Endothelial cell of umbilical vein (primary cell): ENCODE measurements around the gene ZNF600.
"Not testable (repeated sequence)": the region's sequence is repeated elsewhere in the genome, so short reads cannot be mapped to it uniquely, and the experiment has no call there.

ENCODE experiments used
- CTCF ChIP-seq, 2 donors: IDR thresholded peaks; 1 replicate in 1 of 2; 2 replicates in 1 of 2; pipeline ENCODE4 v1.5.1; 2011; ENCODE audit warnings: low read length in 2 of 2, mild to moderate bottlenecking in 2 of 2, moderate library complexity in 2 of 2, control low read depth in 1 of 2, inconsistent platforms in 1 of 2, low read depth in 1 of 2; ENCODE audit not compliant: insufficient read depth in 1 of 2; ENCODE audit errors: extremely low read depth in 1 of 2
- EZH2 ChIP-seq: IDR thresholded peaks from 2 replicates; pipeline ENCODE4 v1.6.1; 2012; ENCODE audit warnings: borderline replicate concordance, low read depth, mild to moderate bottlenecking, moderate library complexity, low read length, inconsistent platforms; ENCODE audit not compliant: severe bottlenecking
- FOS ChIP-seq: IDR thresholded peaks from 2 replicates; pipeline ENCODE4 v1.6.1; 2011; ENCODE audit warnings: mild to moderate bottlenecking, low read length, moderate library complexity, borderline replicate concordance; ENCODE audit not compliant: insufficient read depth
- GATA2 ChIP-seq: IDR thresholded peaks from 2 replicates; pipeline ENCODE4 v1.7.0; 2011; ENCODE audit warnings: low read depth, mild to moderate bottlenecking, moderate library complexity, mixed read lengths, low read length; ENCODE audit not compliant: insufficient read length, insufficient read depth
- JUN ChIP-seq: IDR thresholded peaks from 2 replicates; pipeline ENCODE4 v1.6.1; 2011; ENCODE audit warnings: borderline replicate concordance, low read depth; ENCODE audit not compliant: insufficient read length, insufficient read depth
- MAX ChIP-seq: IDR thresholded peaks from 2 replicates; pipeline ENCODE4 v1.6.1; 2011; ENCODE audit not compliant: insufficient read depth, insufficient read length
- MYC ChIP-seq: IDR thresholded peaks from one replicate; pipeline ENCODE4 v1.6.1; 2011; ENCODE audit warnings: mild to moderate bottlenecking, low read depth, low read length
- POLR2A ChIP-seq: IDR thresholded peaks from 2 replicates; pipeline ENCODE4 v1.6.1; 2012; ENCODE audit warnings: low read depth, mild to moderate bottlenecking, control low read depth, low read length
- POLR2AphosphoS5 ChIP-seq: IDR thresholded peaks from 2 replicates; pipeline ENCODE4 v1.6.1; 2012; ENCODE audit warnings: low read depth, mild to moderate bottlenecking, control low read depth, low read length, moderate library complexity; ENCODE audit not compliant: insufficient read depth

DNA sequence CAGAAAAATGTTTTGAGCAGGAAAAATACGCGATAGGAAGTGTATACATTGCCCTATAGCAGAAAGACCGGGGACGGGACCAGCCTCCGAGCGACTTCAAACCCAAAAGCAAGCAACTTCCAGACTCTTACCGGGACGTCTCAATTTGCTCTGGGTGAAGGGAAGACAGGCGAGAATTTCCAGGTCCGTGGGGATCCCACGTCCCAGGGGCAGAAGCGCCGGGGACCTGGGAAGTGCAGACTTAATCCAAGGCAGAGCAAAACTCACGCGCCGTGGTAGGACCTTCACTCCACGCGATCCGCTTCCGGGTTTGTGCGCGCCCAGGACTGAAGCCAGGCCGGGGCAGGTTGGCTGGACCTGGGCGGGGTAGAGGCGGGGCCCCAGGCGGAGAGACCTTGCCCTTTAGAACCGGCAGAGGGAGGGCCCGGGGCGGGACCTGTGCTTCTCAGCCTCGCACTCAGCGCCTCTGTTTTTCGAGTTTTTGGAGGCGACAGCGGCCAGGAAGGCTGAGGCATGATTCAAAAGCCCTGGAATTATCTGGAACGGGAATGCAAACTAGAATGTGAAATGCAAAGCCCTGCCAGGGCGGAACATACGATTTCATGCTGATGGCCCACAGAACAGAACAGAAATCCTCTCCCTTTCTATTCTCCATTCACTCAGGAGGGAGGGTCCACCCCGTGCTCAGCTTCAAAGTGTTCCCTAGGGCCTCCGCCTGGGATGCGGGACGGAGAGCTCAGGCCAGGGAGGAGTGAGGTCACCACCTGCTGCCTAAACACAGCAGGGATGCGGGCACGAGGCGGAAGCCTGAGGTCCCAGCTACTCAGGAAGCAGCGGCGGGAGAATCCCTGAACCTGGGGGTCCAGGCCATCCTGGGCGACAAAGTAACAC, at the start of gene ZNF600:
- not testable (repeated sequence) for TF ChIP-seq EZH2, MAX, FOS, MYC, JUN, GATA2
- TF ChIP-seq POLR2A: peak; percentile 68
- TF ChIP-seq CTCF (IDR thresholded peaks at IDR 0.05; ENCODE audit: extremely low read depth in 1 of 2, insufficient read depth in 1 of 2, low read depth in 1 of 2, low read length in 2 of 2): peak in 1 of 2 donors; percentile 8
- peak; percentile 50 for TF ChIP-seq POLR2AphosphoS5
